ENCODE measurements around the gene DLK1. TPM values are rescaled to one million over a fixed set of nuclear protein-coding genes. Genes with fewer than 3 reads are reported as not detected.

Gene DLK1
- polyA plus RNA-seq, 1 of the 3 experiments (the other 2 are of a cell fraction) = 1.7 TPM

- no peak overlapping the region for H2AFZ ChIP-seq (ENCODE audit: low read depth)
- H3K79me2 ChIP-seq (ENCODE audit: insufficient read depth) = no peaks in the 10 kb centered on the region
- no peaks in the 10 kb centered on the region for H3K36me3 ChIP-seq (replicated peaks in 1 of 2; ENCODE audit: control insufficient read depth in 1 of 2, insufficient read depth in 2 of 2, low read length in 1 of 2)
- no peaks in the 10 kb centered on the region for H3K27me3 ChIP-seq (ENCODE audit: insufficient read depth)
- H3K9me3 ChIP-seq = no peaks in the 10 kb centered on the region
- H3K4me1 ChIP-seq (ENCODE audit: control insufficient read depth in 1 of 2, insufficient read depth in 2 of 2, low read depth in 1 of 2, low read length in 1 of 2) = peaks cover 0 to 86% of the 10 kb centered on the region in 2 experiments; a peak in 2 of 4 replicates
- DNase-seq = peak; percentile 93
- H3F3A ChIP-seq (replicated peaks; ENCODE audit: insufficient read depth) = no peaks in the 10 kb centered on the region
- no peak overlapping the region for H3K9ac ChIP-seq
- H3K9me2 ChIP-seq = no peaks in the 10 kb centered on the region
- H3K27ac ChIP-seq (ENCODE audit: low read depth in 2 of 2, low read length in 1 of 2) = peak overlapping the region in 1 of 2 experiments; percentile 100; a peak in 2 of 4 replicates
- CTCF ChIA-PET = interaction anchor here (0.7 to 3.6 kb wide), 7 partner anchors 9 to 401 kb away, joined by 3 to 21 read pairs (median 6); no protein-coding TSS in a partner anchor
- H3K4me2 ChIP-seq = no peak overlapping the region
- no peaks in the 10 kb centered on the region for H4K20me1 ChIP-seq (ENCODE audit: insufficient read depth)
- no peak for TF ChIP-seq NRF1 (IDR thresholded peaks at IDR 0.05; ENCODE audit: low read depth, low read length)
- TF ChIP-seq SMC3 (IDR thresholded peaks at IDR 0.05; ENCODE audit: low read depth, low read length) = peak; percentile 32; the same call in 1 of the 2 replicates
- 0 out of 2 replicates have a peak, but pooled peaks have one; percentile 35 for TF ChIP-seq TEAD4 (IDR thresholded peaks at IDR 0.05; ENCODE audit: borderline replicate concordance, insufficient read depth)
- peak; percentile 100 for TF ChIP-seq FOXJ3 (CRISPR knock-in tag; IDR thresholded peaks at IDR 0.05)
- no peak for TF ChIP-seq EZH2phosphoT487 (IDR thresholded peaks at IDR 0.05; ENCODE audit: borderline replicate concordance, low read depth)
- TF ChIP-seq REST (IDR thresholded peaks at IDR 0.05; ENCODE audit: low read depth, low read length) = no peak
- peak; percentile 35 for TF ChIP-seq RAD21 (IDR thresholded peaks at IDR 0.05; ENCODE audit: low read length)
- TF ChIP-seq TCF12 (IDR thresholded peaks at IDR 0.05) = peak; percentile 50
- peak; percentile 29 to 98; a peak in 3 of 4 replicates for TF ChIP-seq EP300 (IDR thresholded peaks at IDR 0.05; ENCODE audit: borderline replicate concordance in 1 of 2, low read depth in 1 of 2, low read length in 1 of 2)
- peak; percentile 87 for TF ChIP-seq CHD2 (IDR thresholded peaks at IDR 0.05; ENCODE audit: low read length, partially characterized antibody)
- TF ChIP-seq CTCF (IDR thresholded peaks at IDR 0.05) = no peak
- peak; percentile 94 for TF ChIP-seq RCOR1 (IDR thresholded peaks at IDR 0.05; ENCODE audit: low read length)
- TF ChIP-seq MXI1 (IDR thresholded peaks at IDR 0.05; ENCODE audit: low read depth, low read length) = peak; percentile 52; the same call in 1 of the 2 replicates
- TF ChIP-seq GATA2 (CRISPR knock-in tag; IDR thresholded peaks at IDR 0.05) = peak; percentile 100
- H3K4me3 ChIP-seq (ENCODE audit: low read depth in 2 of 2, low read length in 1 of 2) = no peak overlapping the region
- POLR2A ChIA-PET = interaction anchor here (0.6 to 4.5 kb wide), 29 partner anchors 7 to 884 kb away, joined by 3 to 77 read pairs (median 4); partner anchors contain the start of gene RTL1
- WGBS (ENCODE audit: low lambda C conversion rate) = 27% methylated on average over 11 of the region's 13 CpGs
Measured at GRCh38 chr14:100782516-100783320, 56.0 kb downstream of the DLK1 start.

Data from SK-N-SH (cell line).